Fibroblast of the aortic adventitia (primary cell): ENCODE measurements around the gene CCDC38. TPM values are rescaled to one million over a fixed set of nuclear protein-coding genes. Genes with fewer than 3 reads are reported as not detected.

Experiments used
- DNase-seq: peaks from one replicate; pipeline ENCODE4 v3.0.0-alpha.2; 2010; ENCODE audit warnings: low read depth
- H3K4me3 ChIP-seq: 2 replicates; pipeline ENCODE4 v1.5.1; 2011; ENCODE audit warnings: low read depth, mild to moderate bottlenecking, control low read depth, low read length, moderate library complexity
- CTCF ChIP-seq: IDR thresholded peaks from 2 replicates; pipeline ENCODE4 v1.5.1; 2011; ENCODE audit warnings: mild to moderate bottlenecking, low read length, control low read depth, inconsistent platforms; ENCODE audit not compliant: insufficient read depth
- total RNA-seq: library from RNA; depleted of rRNA; stranded (reverse); fragments of >200 nt; gene quantifications from 2 replicates; pipeline ENCODE4 v1.2.3, GENCODE V29; 2012; ENCODE audit warnings: low replicate concordance

Gene CCDC38
- total RNA-seq, 1 donor, result not detected

GRCh38 chr12:95962222-95962621 is 19.8 kb upstream of the CCDC38 start:
- no peak for TF ChIP-seq CTCF
- DNase-seq, result no peak
- H3K4me3 ChIP-seq, result no peak overlapping the region

- H3K4me3 ChIP-seq, result no peak overlapping the region
- DNase-seq, result no peak
- TF ChIP-seq CTCF, result no peak
These were observed 17.8 kb upstream of the CCDC38 start for GRCh38 chr12:95960241-95960640.

- no peak for TF ChIP-seq CTCF
- no peak overlapping the region for H3K4me3 ChIP-seq
- DNase-seq, result peak; percentile 29
These were observed 16.7 kb upstream of the CCDC38 start for GRCh38 chr12:95959107-95959506.

GRCh38 chr12:95956557-95957145 is 14.2 kb upstream of the CCDC38 start:
- TF ChIP-seq CTCF, result no peak
- no peak overlapping the region for H3K4me3 ChIP-seq
- DNase-seq, result no peak

- no peak for TF ChIP-seq CTCF
- no peak for DNase-seq
These were observed 13.2 kb upstream of the CCDC38 start for GRCh38 chr12:95955549-95956159.

GRCh38 chr12:95953000-95953399 is 10.6 kb upstream of the CCDC38 start:
- TF ChIP-seq CTCF, result no peak
- no peak overlapping the region for H3K4me3 ChIP-seq
- DNase-seq, result no peak

More at GRCh38 chr12:95955549-95956159, 13.2 kb upstream of the CCDC38 start:
- no peak overlapping the region for H3K4me3 ChIP-seq
